K562 (cell line): ENCODE results near the gene MRPL57. TPM values are rescaled to one million over a fixed set of nuclear protein-coding genes. Genes with fewer than 3 reads are reported as not detected.

Experiments
- ARID4B ChIP-seq: sonication (generic); formaldehyde crosslinking; IDR thresholded peaks from 2 replicates; pipeline ENCODE4 v1.8.0; 2022; ENCODE audit warnings: mild to moderate bottlenecking, missing genetic modification reagents
- BCOR ChIP-seq: fragments of 450-650 bp; IDR thresholded peaks from 2 replicates; pipeline ENCODE4 v1.6.1; 2016
- CREB3 ChIP-seq: fragments of 450-650 bp; conservative IDR thresholded peaks from 2 replicates; pipeline ENCODE4 v1.6.1; 2016; ENCODE audit warnings: missing genetic modification characterization, low read depth, mild to moderate bottlenecking, missing compliant biosample characterization, moderate library complexity
- ETS1 ChIP-seq: conservative IDR thresholded peaks from 2 replicates; pipeline ENCODE4 v1.6.1; 2011; ENCODE audit warnings: low read depth, mild to moderate bottlenecking, low read length; ENCODE audit not compliant: control insufficient read depth
- HCFC1 ChIP-seq: IDR thresholded peaks from 2 replicates; pipeline ENCODE4 v1.6.1; 2012; ENCODE audit warnings: low read depth, low read length, improper control_type of control experiment
- POLR2A ChIP-seq: fragments of 450-650 bp; conservative IDR thresholded peaks from 2 replicates; pipeline ENCODE4 v1.6.1; 2016
- POLR2H ChIP-seq: IDR thresholded peaks from 2 replicates; pipeline ENCODE4 v1.6.1; 2016; ENCODE audit warnings: missing genetic modification characterization, low read depth, mild to moderate bottlenecking, control low read depth, missing compliant biosample characterization, moderate library complexity
- TCF3 ChIP-seq: sonication (generic); formaldehyde crosslinking; IDR thresholded peaks from 2 replicates; pipeline ENCODE4 v1.4.0; 2020; ENCODE audit warnings: mild to moderate bottlenecking, missing genetic modification reagents
- U2AF2 ChIP-seq: fragments of 200-400 bp; formaldehyde crosslinking; optimal IDR thresholded peaks from 2 replicates; pipeline ENCODE3; 2017; ENCODE audit warnings: low read depth, mild to moderate bottlenecking, low read length
- UBTF ChIP-seq, 2 experiments: IDR thresholded peaks; 2 replicates each; pipeline ENCODE4 v1.6.1; 2012; ENCODE audit warnings: improper control_type of control experiment in 2 of 2, low read depth in 2 of 2, low read length in 2 of 2, borderline replicate concordance in 1 of 2
- YY1 ChIP-seq, 3 experiments: IDR thresholded peaks; 2 replicates each; pipeline ENCODE4 v1.6.1; 2011; ENCODE audit warnings: low read length in 2 of 3, mild to moderate bottlenecking in 2 of 3, moderate library complexity in 2 of 3, borderline replicate concordance in 1 of 3, control low read depth in 1 of 3, low read depth in 1 of 3; ENCODE audit not compliant: insufficient read depth in 3 of 3, insufficient replicate concordance in 2 of 3, control insufficient read depth in 1 of 3, insufficient read length in 1 of 3; ENCODE audit errors: extremely low read depth in 1 of 3
- ZBTB1 ChIP-seq: sonication (generic); formaldehyde crosslinking; IDR thresholded peaks from 2 replicates; pipeline ENCODE4 v1.8.1; 2023; ENCODE audit warnings: missing genetic modification reagents, low read depth, mild to moderate bottlenecking, borderline replicate concordance
- ZNF175 ChIP-seq: fragments of 200-800 bp; sonication (Bioruptor generic); IDR thresholded peaks from 2 replicates; pipeline ENCODE4 v1.6.1; 2016; ENCODE audit warnings: low read depth, mild to moderate bottlenecking, missing genetic modification characterization, missing compliant biosample characterization
- ZNF197 ChIP-seq: fragments of 200-800 bp; sonication (Bioruptor generic); IDR thresholded peaks from 2 replicates; pipeline ENCODE4 v1.6.1; 2016; ENCODE audit warnings: low read depth, missing genetic modification characterization, missing compliant biosample characterization
- ZNF324 ChIP-seq: fragments of 250-450 bp; sonication (Bioruptor Pico); IDR thresholded peaks from 2 replicates; pipeline ENCODE4 v1.4.0; 2020; ENCODE audit warnings: mild to moderate bottlenecking
- ZNF780A ChIP-seq: fragments of 250-450 bp; sonication (Bioruptor Pico); IDR thresholded peaks from 2 replicates; pipeline ENCODE4 v1.5.0; 2021; ENCODE audit warnings: mild to moderate bottlenecking
- polyA plus RNA-seq, 8 experiments: library from polyadenylated mRNA; depleted of rRNA in 4 of 8; stranded (reverse) in 5 of 8; unstranded in 3 of 8; fragments of >200 nt; fragmentation: Nextera tagmentation in 2 of 8; fragmentation: Illumina TruSeq in 1 of 8; extraction: Ambion mirVana in 2 of 8; extraction: Trizol in 1 of 8; gene quantifications; 2 replicates each; pipeline versions ENCODE4 v1.2.1 to v1.2.3, GENCODE V29; 2011 to 2014; ENCODE audit warnings: inconsistent platforms in 1 of 8, missing spikeins in 1 of 8
- total RNA-seq, 7 experiments: library from RNA; depleted of rRNA in 6 of 7; stranded (reverse); fragments of >200 nt in 6 of 7; fragmentation: Illumina TruSeq in 2 of 7; extraction: Trizol in 2 of 7; gene quantifications; 2 replicates each; pipeline versions ENCODE4 v1.2.1 to v1.2.3, GENCODE V29; 2011 to 2021; ENCODE audit warnings: low replicate concordance in 1 of 7

Gene MRPL57
- total and polyA plus RNA-seq, 9 of the 15 experiments (the other 6 are each of a cell fraction or from before 2014, with no cell fraction given), result 6.5 to 40.4 (median 15.7) TPM

- TF ChIP-seq CREB3 (tag) (no peak), POLR2H (tag) (peak; percentile 74), ZBTB1 (CRISPR knock-in tag) (no peak), YY1 (IDR thresholded peaks at IDR 0.05; ENCODE audit: borderline replicate concordance in 1 of 3, control insufficient read depth in 1 of 3, extremely low read depth in 1 of 3, insufficient read depth in 3 of 3, insufficient read length in 1 of 3, insufficient replicate concordance in 2 of 3, low read depth in 1 of 3, low read length in 2 of 3) (peak; percentile 12 to 61 (median 26)), ARID4B (peak; percentile 97), ZNF780A (CRISPR knock-in tag) (no peak), ZNF175 (0 out of 2 replicates have a peak, but pooled peaks have one; percentile 45), ZNF324 (CRISPR knock-in tag) (no peak), HCFC1 (peak; percentile 33; the same call in 1 of the 2 replicates), ETS1 (peak; percentile 60), U2AF2 (no peak), TCF3 (CRISPR knock-in tag) (peak; percentile 7; the same call in 1 of the 2 replicates), UBTF (IDR thresholded peaks at IDR 0.05; ENCODE audit: borderline replicate concordance in 1 of 2, low read depth in 2 of 2, low read length in 2 of 2) (peak in 1 of 2 experiments; percentile 73; a peak in 2 of 4 replicates), POLR2A (peak; percentile 94), ZNF197 (CRISPR knock-in tag) (no peak), BCOR (peak; percentile 24; the same call in 1 of the 2 replicates)
Observed at GRCh38 chr13:21176215-21176981, at the start of gene MRPL57, which contains the start of gene SKA3 (continued).
